AG04449 (cell line): Measurements from ENCODE around the gene NRL.

ENCODE experiments used
- CTCF ChIA-PET: fragments of 350-600 bp; formaldehyde crosslinking; extraction: SDS; loops from one replicate; lab custom pipeline; 2021; ENCODE audit warnings: antibody characterized with exemption; lab: Yijun Ruan, JAX
- POLR2A ChIA-PET: fragments of 400-600, 350-600 bp; formaldehyde crosslinking; extraction: SDS; loops from one replicate; lab custom pipeline; 2020; ENCODE audit warnings: antibody characterized with exemption, inconsistent platforms; lab: Yijun Ruan, JAX
- DNase-seq: peaks from one replicate; pipeline ENCODE4 v3.0.0-alpha.2; 2010; ENCODE audit warnings: low read depth, low spot score
- H3K4me3 ChIP-seq: 2 replicates; pipeline ENCODE4 v1.5.1; 2011; ENCODE audit warnings: low read depth, mild to moderate bottlenecking, control low read depth, low read length
- CTCF ChIP-seq: IDR thresholded peaks from one replicate; pipeline ENCODE4 v1.5.1; 2011; ENCODE audit warnings: mild to moderate bottlenecking, moderate library complexity, low read length, control low read depth, inconsistent platforms; ENCODE audit not compliant: insufficient read depth; ENCODE audit errors: missing control alignments

NRL gene

GRCh38 chr14:24123424-24124417 lies 9.0 kb upstream of the NRL start:
- H3K4me3 ChIP-seq, result no peak overlapping the region
- no peak for TF ChIP-seq CTCF
- CTCF ChIA-PET, result interaction anchor here (0.8 to 1.5 kb wide), 4 partner anchors 15 to 66 kb away, joined by 3 to 5 read pairs (median 4); partner anchors contain the start of gene EMC9
- DNase-seq, result no peak
- POLR2A ChIA-PET, result interaction anchor here (1.8 kb wide), 1 partner anchor 23 kb away, joined by 5 read pairs; the partner anchor contains the start of genes PSME2 and RNF31

- no peak overlapping the region for H3K4me3 ChIP-seq
- no peak for DNase-seq
- ChIA-PET POLR2A (interaction anchor here (1.8 kb wide), 1 partner anchor 24 kb away, joined by 5 read pairs; the partner anchor contains the start of genes PSME2 and RNF31), CTCF (interaction anchor here (1.0 to 1.7 kb wide), 4 partner anchors 14 to 38 kb away, joined by 3 to 5 read pairs (median 4); partner anchors contain the start of genes EMC9 and IRF9)
- no peak for TF ChIP-seq CTCF
Measured at GRCh38 chr14:24122898-24123297, 8.1 kb upstream of the NRL start.

GRCh38 chr14:24122416-24122815 lies 7.7 kb upstream of the NRL start:
- no peak for DNase-seq
- POLR2A ChIA-PET, result interaction anchor here (1.8 kb wide), 1 partner anchor 24 kb away, joined by 5 read pairs; the partner anchor contains the start of genes PSME2 and RNF31
- no peak overlapping the region for H3K4me3 ChIP-seq
- CTCF ChIA-PET, result interaction anchor here (1.2 to 1.7 kb wide), 3 partner anchors 16 to 64 kb away, joined by 3 to 5 read pairs (median 4); partner anchors contain the start of gene IRF9
- no peak for TF ChIP-seq CTCF

- no peak for DNase-seq
- POLR2A ChIA-PET, result no interaction called here
- CTCF ChIA-PET, result interaction anchor here (1.4 to 1.7 kb wide), 2 partner anchors 40 to 62 kb away, joined by 4 to 5 read pairs; partner anchors contain the start of gene IRF9
- no peak for TF ChIP-seq CTCF
- H3K4me3 ChIP-seq, result no peak overlapping the region
Measured at GRCh38 chr14:24121210-24121609, 6.5 kb upstream of the NRL start.

- ChIA-PET POLR2A (no interaction called here), CTCF (interaction anchor here (0.9 to 1.2 kb wide), 2 partner anchors 41 to 189 kb away, joined by 3 read pairs; partner anchors contain the start of gene IRF9)
- H3K4me3 ChIP-seq, result no peak overlapping the region
- no peak for TF ChIP-seq CTCF
- no peak for DNase-seq
Measured at GRCh38 chr14:24119691-24120090, 4.9 kb upstream of the NRL start.
